ENCODE data around the gene RASAL3. TPM values are rescaled to one million over a fixed set of nuclear protein-coding genes. Genes with fewer than 3 reads are reported as not detected.
A peak's percentile ranks its signal among the peaks of the same experiment; 100 is the strongest.

Gene RASAL3
- total RNA-seq, 1 donor from 2014 or later, result 0.14 TPM

DNA sequence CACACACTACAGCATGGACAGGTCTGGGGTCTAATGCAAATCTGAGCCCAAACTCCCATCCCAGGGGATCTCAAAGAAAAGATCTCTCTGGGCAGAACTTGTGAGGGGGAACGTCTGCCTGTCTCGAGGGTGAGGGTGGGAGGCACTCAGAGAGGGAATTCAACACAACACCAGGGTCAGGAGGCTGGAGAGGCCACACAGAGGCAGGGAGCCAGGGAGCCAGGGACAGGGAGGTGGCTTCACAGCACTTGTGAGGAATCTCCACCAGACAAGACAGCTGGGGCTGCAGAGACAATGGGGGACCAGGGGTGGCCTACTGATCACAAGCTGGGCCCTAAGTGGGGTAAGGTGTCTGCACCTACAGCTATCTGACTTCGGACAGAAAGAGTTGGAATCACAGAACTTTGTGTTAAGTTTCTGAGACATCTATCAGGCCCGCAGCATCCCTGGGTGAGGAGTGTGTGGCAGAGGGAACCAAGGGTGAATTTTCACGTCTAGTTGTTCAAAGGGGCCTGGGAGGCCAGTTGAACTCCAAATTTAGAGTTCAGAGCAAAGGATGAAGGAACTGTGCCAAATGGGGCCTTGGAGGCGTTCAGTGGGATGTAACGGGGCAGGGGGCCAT, 32.8 kb downstream of the RASAL3 start:
- peak overlapping the region; percentile 89 for H3K9ac ChIP-seq (ENCODE audit: low read length)
- no peaks in the 10 kb centered on the region for H3K27me3 Mint-ChIP-seq (ENCODE audit: low read depth, unreplicated experiment)
- H3K4me3 Mint-ChIP-seq (ENCODE audit: unreplicated experiment), result peak overlapping the region; percentile 99
- H3K36me3 ChIP-seq (ENCODE audit: insufficient read depth, low read length), result peaks cover 1% of the 10 kb centered on the region
- H3K27ac ChIP-seq (ENCODE audit: low read depth, low read length), result peak overlapping the region; percentile 49
- peak overlapping the region; percentile 98 for H3K27ac Mint-ChIP-seq (ENCODE audit: unreplicated experiment)
- FAIRE-seq, result no peak
- H3K4me3 ChIP-seq (ENCODE audit: insufficient read depth, low read depth, low read length), result peak overlapping the region; percentile 88
- no peak for DNase-seq (ENCODE audit: low read depth)
- TF ChIP-seq, protein P1, sequence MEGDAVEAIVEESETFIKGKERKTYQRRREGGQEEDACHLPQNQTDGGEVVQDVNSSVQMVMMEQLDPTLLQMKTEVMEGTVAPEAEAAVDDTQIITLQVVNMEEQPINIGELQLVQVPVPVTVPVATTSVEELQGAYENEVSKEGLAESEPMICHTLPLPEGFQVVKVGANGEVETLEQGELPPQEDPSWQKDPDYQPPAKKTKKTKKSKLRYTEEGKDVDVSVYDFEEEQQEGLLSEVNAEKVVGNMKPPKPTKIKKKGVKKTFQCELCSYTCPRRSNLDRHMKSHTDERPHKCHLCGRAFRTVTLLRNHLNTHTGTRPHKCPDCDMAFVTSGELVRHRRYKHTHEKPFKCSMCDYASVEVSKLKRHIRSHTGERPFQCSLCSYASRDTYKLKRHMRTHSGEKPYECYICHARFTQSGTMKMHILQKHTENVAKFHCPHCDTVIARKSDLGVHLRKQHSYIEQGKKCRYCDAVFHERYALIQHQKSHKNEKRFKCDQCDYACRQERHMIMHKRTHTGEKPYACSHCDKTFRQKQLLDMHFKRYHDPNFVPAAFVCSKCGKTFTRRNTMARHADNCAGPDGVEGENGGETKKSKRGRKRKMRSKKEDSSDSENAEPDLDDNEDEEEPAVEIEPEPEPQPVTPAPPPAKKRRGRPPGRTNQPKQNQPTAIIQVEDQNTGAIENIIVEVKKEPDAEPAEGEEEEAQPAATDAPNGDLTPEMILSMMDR (IDR thresholded peaks at IDR 0.05; ENCODE audit: insufficient read depth, low read depth, low read length), result no peak
- TF ChIP-seq EZH2 (IDR thresholded peaks at IDR 0.05; ENCODE audit: insufficient read depth, low read length), result no peak
- H3K36me3 Mint-ChIP-seq (ENCODE audit: low read depth, unreplicated experiment), result peaks cover 9% of the 10 kb centered on the region
- no peaks in the 10 kb centered on the region for H3K9me3 ChIP-seq (ENCODE audit: insufficient read depth, low read depth, low read length)
- H3K79me2 ChIP-seq (ENCODE audit: insufficient read depth, low read length), result peaks cover 55% of the 10 kb centered on the region
- H3K27me3 ChIP-seq (ENCODE audit: insufficient read depth, low read length), result no peaks in the 10 kb centered on the region
- H3K4me2 ChIP-seq (ENCODE audit: low read length), result peak overlapping the region; percentile 100
- H2AFZ ChIP-seq (ENCODE audit: low read depth, low read length), result peak overlapping the region; percentile 27
- peaks cover 19% of the 10 kb centered on the region for H3K4me1 ChIP-seq (ENCODE audit: insufficient read depth, low read length)
- peaks cover 2% of the 10 kb centered on the region for H3K9me3 Mint-ChIP-seq (ENCODE audit: unreplicated experiment)
- H3K4me1 Mint-ChIP-seq (ENCODE audit: low read depth, unreplicated experiment), result peaks cover 14% of the 10 kb centered on the region
- H4K20me1 ChIP-seq (ENCODE audit: insufficient read depth, low read length), result peaks cover 49% of the 10 kb centered on the region

DNA sequence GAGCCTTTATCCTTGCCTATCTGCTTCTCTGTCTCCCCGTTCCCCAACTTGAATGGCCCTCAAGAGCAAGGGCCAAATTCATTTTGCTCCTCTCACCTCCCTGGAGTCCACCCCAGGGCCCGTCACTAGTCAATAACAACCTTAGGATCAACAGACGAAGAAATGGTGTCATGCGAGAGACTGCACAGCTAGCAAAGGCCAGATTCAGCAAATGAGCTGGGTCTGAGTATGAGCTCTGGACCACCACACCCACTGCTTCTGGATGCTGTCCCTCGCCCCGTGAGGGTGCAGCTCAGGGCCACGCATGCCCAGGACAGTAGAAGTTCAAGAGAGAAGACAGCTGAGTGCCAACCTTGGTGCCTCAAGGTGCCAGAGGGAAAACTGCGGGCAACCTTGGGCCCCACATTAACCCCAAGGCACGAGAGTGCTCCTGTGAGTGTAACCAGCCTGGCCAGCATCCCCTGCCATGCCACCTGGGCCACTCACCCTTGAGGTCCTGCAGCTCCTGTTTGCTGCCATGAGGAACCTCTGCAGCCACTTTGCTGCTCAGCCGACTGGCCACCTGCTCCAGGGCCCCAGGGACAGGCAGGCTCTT, 33.7 kb downstream of the RASAL3 start:
- no peak for FAIRE-seq
- peak overlapping the region; percentile 89 for H3K9ac ChIP-seq (ENCODE audit: low read length)

More for the DNA sequence above, 33.7 kb downstream of the RASAL3 start:
- Histone ChIP-seq H2AFZ (ENCODE audit: low read depth, low read length) (no peak overlapping the region), H3K36me3 (ENCODE audit: insufficient read depth, low read length) (peaks cover 7% of the 10 kb centered on the region), H3K4me1 (ENCODE audit: insufficient read depth, low read length) (peaks cover 19% of the 10 kb centered on the region), H4K20me1 (ENCODE audit: insufficient read depth, low read length) (peaks cover 56% of the 10 kb centered on the region), H3K4me3 (ENCODE audit: insufficient read depth, low read depth, low read length) (no peak overlapping the region), H3K79me2 (ENCODE audit: insufficient read depth, low read length) (peaks cover 55% of the 10 kb centered on the region), H3K4me2 (ENCODE audit: low read length) (peak overlapping the region; percentile 100), H3K9me3 (ENCODE audit: insufficient read depth, low read depth, low read length) (no peaks in the 10 kb centered on the region), H3K27me3 (ENCODE audit: insufficient read depth, low read length) (no peaks in the 10 kb centered on the region), H3K27ac (ENCODE audit: low read depth, low read length) (no peak overlapping the region)
- Mint-ChIP-seq H3K9me3 (ENCODE audit: unreplicated experiment) (peaks cover 2% of the 10 kb centered on the region), H3K4me3 (ENCODE audit: unreplicated experiment) (peak overlapping the region; percentile 99), H3K4me1 (ENCODE audit: low read depth, unreplicated experiment) (peaks cover 14% of the 10 kb centered on the region), H3K36me3 (ENCODE audit: low read depth, unreplicated experiment) (peaks cover 15% of the 10 kb centered on the region), H3K27ac (ENCODE audit: unreplicated experiment) (peak overlapping the region; percentile 98), H3K27me3 (ENCODE audit: low read depth, unreplicated experiment) (no peaks in the 10 kb centered on the region)
- no peak for TF ChIP-seq EZH2 (IDR thresholded peaks at IDR 0.05; ENCODE audit: insufficient read depth, low read length)
- TF ChIP-seq, protein P1 (IDR thresholded peaks at IDR 0.05; ENCODE audit: insufficient read depth, low read depth, low read length), result no peak
- DNase-seq (ENCODE audit: low read depth), result no peak
